Lower lobe of right lung (tissue), 2 donors: ENCODE measurements around the gene NUDCD3. TPM values are rescaled to one million over a fixed set of nuclear protein-coding genes. Genes with fewer than 3 reads are reported as not detected.

ENCODE experiments used
- ATAC-seq, 2 donors: fragments of 200-7000 bp; cut with Tn5 transposase; one replicate each; pipeline ENCODE4 v1.9.1; 2020 to 2022; ENCODE audit warnings: mild to moderate bottlenecking in 2 of 2, moderate library complexity in 2 of 2
- DNase-seq: peaks from one replicate; pipeline ENCODE4 v3.0.0-alpha.2; 2020
- H3K27ac ChIP-seq: fragments of 200-600 bp; one replicate; pipeline ENCODE4 v1.8.0; 2022
- H3K27me3 ChIP-seq: fragments of 200-600 bp; one replicate; pipeline ENCODE4 v1.8.0; 2022; ENCODE audit warnings: low read depth
- H3K36me3 ChIP-seq: fragments of 200-600 bp; one replicate; pipeline ENCODE4 v1.8.0; 2022; ENCODE audit warnings: mild to moderate bottlenecking
- H3K4me1 ChIP-seq: fragments of 200-600 bp; one replicate; pipeline ENCODE4 v1.8.0; 2022
- H3K4me3 ChIP-seq: fragments of 200-600 bp; one replicate; pipeline ENCODE4 v1.8.0; 2022; ENCODE audit warnings: mild to moderate bottlenecking
- H3K9me3 ChIP-seq: fragments of 200-600 bp; one replicate; pipeline ENCODE4 v1.8.0; 2022
- CTCF ChIP-seq: fragments of 200-600 bp; IDR thresholded peaks from one replicate; pipeline ENCODE4 v1.8.0; 2022; ENCODE audit warnings: antibody characterized with exemption, mild to moderate bottlenecking
- intact Hi-C: fragments of 100-400 bp; cut with DNase I; formaldehyde crosslinking; loops from one replicate; pipeline ENCODE4 v1.11.0; 2022
- total RNA-seq: library from RNA; stranded (reverse); fragmentation: NEBNext Ultra II Directional; extraction: Animal tissue kit (Norgen Biotek cat#: 25700); gene quantifications from one replicate; pipeline ENCODE4 v1.2.1, GENCODE V29; 2021
- donor health status: DM: no; HTN: yes; CAD: no; lungs with severe emphysema.

NUDCD3 gene
- total RNA-seq, 1 donor from 2014 or later, result 87.6 TPM

- Histone ChIP-seq H3K4me3 (no peak overlapping the region), H3K27ac (no peak overlapping the region), H3K36me3 (peaks cover 79% of the 10 kb centered on the region), H3K4me1 (peaks cover 19% of the 10 kb centered on the region), H3K9me3 (no peaks in the 10 kb centered on the region), H3K27me3 (no peaks in the 10 kb centered on the region)
- DNase-seq, result no peak
- ATAC-seq, result no peak
- TF ChIP-seq CTCF, result no peak
- intact Hi-C loops, result no loop called here
Measured at GRCh38 chr7:44473295-44473694, 17.2 kb downstream of the NUDCD3 start.

DNA sequence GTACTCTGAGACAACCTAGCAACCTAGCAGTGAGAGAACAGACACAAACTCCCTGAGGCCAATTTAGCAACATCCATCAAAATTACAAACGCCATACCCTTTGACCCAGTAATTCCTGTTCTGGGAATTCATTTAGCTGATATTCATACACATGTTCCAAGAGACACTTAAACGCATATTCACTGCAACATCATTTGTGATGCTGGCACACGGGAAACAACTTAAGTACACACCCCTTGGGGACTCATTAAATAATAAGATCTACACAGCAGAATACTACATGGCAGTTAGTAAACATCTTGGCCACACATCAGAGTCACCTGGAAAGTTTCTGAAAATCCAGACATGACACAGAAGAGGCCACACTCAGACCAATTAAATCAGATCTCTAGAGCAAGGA, 17.6 kb downstream of the NUDCD3 start:
- intact Hi-C loops, result no loop called here

DNA sequence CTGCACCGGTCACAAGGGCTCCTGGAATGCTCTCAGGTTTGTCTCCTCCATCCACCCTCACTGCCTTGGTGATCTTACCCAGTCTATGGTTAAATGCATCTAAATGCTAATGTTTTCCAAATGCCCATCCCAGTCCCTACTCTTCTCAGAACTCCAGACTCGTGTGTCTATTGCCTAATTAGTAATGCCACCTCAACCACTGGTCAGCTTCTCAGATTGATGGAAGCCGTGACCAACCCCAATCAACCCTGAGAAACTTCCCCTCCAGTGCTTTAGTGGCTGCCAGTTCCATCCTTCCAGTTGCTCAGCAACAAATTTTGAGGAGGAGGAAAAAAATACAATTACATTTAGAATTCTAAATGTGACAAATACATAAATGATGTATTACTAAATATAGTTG, 18.6 kb downstream of the NUDCD3 start:
- TF ChIP-seq CTCF, result no peak
- H3K27me3 ChIP-seq, result no peaks in the 10 kb centered on the region
- no peak overlapping the region for H3K4me3 ChIP-seq
- DNase-seq (no peak), ATAC-seq (no peak)
- peaks cover 13% of the 10 kb centered on the region for H3K4me1 ChIP-seq
- H3K9me3 ChIP-seq, result no peaks in the 10 kb centered on the region
- H3K36me3 ChIP-seq, result peaks cover 79% of the 10 kb centered on the region
- intact Hi-C loops, result no loop called here
- no peak overlapping the region for H3K27ac ChIP-seq

More for the DNA sequence above, 17.6 kb downstream of the NUDCD3 start:
- no peak overlapping the region for H3K4me3 ChIP-seq
- H3K36me3 ChIP-seq, result peaks cover 79% of the 10 kb centered on the region
- H3K4me1 ChIP-seq, result peaks cover 19% of the 10 kb centered on the region
- no peaks in the 10 kb centered on the region for H3K27me3 ChIP-seq
- ATAC-seq, result no peak
- no peak overlapping the region for H3K27ac ChIP-seq
- no peak for TF ChIP-seq CTCF
- no peaks in the 10 kb centered on the region for H3K9me3 ChIP-seq
- no peak for DNase-seq

- peak in 1 of 2 donors; percentile 59 for ATAC-seq
- H3K36me3 ChIP-seq, result peaks cover 79% of the 10 kb centered on the region
- H3K4me3 ChIP-seq, result no peak overlapping the region
- intact Hi-C loops, result no loop called here
- no peaks in the 10 kb centered on the region for H3K9me3 ChIP-seq
- DNase-seq, result no peak
- no peak overlapping the region for H3K27ac ChIP-seq
- peaks cover 13% of the 10 kb centered on the region for H3K4me1 ChIP-seq
- no peak for TF ChIP-seq CTCF
- H3K27me3 ChIP-seq, result no peaks in the 10 kb centered on the region
Measured at GRCh38 chr7:44471436-44471835, 19.0 kb downstream of the NUDCD3 start.

DNA sequence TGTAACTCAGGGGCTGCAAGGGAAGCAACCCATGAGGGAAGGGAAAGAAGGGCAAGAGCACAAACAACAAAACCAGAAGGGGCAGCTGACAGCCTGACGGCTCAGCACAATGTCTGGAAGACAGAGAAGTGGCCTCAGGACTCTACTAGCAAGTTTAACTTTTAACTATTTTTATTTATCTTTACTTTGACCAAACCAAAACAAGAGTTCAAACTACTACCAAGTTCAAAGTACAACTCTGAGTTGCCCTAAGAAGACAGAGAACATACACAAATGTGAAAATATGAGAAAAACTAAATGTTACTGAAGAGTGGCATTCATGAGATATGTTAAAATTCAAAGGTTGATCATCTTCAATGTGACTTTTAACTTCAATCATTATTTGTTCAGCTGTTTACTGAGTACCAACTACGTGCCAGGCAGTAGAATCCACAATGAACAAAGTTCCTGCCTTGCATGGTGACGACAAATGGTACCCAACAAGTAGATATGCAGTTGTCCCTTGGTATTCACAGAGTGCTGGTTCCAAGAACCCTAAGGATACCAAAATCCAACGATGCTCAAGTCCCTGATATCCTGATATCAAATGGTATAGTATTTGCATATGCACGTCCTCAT, 19.7 kb downstream of the NUDCD3 start:
- intact Hi-C loops, result no loop called here
- no peak for DNase-seq
- no peak overlapping the region for H3K27ac ChIP-seq
- ATAC-seq, result no peak
- no peaks in the 10 kb centered on the region for H3K27me3 ChIP-seq
- peaks cover 79% of the 10 kb centered on the region for H3K36me3 ChIP-seq
- TF ChIP-seq CTCF, result no peak
- H3K9me3 ChIP-seq, result no peaks in the 10 kb centered on the region
- peaks cover 13% of the 10 kb centered on the region for H3K4me1 ChIP-seq
- no peak overlapping the region for H3K4me3 ChIP-seq
